ENCODE data around the gene KCNMA1. TPM values are rescaled to one million over a fixed set of nuclear protein-coding genes. Genes with fewer than 3 reads are reported as not detected.

Gene KCNMA1
- total RNA-seq, 1 donor from 2014 or later, result 6.7 TPM

DNA sequence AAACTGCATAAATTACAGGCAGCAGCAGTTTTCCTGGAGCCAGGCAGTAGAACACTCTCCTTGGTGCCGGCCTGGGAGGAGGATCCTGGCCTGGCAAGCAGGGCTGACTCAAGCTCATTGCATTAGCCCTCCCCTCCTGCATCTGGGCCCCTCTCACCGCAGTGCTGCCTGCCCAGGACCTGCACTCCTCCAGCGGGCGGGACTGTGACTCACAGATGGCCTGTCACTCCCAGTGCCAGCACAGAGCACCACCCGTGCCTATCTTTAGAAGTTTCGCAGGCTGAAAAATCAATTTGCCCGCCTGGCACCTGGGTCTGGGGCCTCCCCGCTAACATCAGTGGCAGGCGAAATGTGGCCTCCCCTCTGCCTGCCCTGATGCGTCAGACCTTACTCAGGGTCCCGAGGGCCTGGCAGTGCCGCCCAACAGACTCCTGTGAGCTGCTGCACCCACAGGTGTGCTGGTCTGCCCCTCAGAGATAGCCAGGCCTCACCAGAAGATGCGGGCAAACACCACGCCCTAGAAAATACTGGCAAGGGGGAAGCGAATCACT, 123.8 kb downstream of the KCNMA1 start:
- no peak for DNase-seq (ENCODE audit: extremely low read depth, low read depth, low spot score)

DNA sequence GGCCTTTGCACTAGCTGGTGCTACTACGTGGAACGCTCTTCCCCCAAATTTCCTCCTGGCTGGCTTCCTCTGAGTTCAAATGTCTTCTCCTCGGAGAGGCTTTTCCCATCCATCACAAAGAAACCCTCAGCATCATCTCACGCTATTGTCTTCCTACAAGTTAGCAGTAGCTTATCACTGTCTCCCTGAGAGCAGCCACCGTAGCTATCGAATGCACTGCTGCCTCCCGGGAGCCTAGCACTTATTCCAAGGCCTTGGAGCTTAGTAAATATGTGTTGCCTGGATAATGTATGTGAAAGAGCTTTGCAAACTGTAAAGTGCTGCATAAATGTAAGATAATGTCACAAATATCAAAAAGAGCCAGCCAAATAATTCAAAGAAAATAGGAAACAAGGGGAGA, 124.4 kb downstream of the KCNMA1 start:
- DNase-seq (ENCODE audit: extremely low read depth, low read depth, low spot score), result no peak

DNA sequence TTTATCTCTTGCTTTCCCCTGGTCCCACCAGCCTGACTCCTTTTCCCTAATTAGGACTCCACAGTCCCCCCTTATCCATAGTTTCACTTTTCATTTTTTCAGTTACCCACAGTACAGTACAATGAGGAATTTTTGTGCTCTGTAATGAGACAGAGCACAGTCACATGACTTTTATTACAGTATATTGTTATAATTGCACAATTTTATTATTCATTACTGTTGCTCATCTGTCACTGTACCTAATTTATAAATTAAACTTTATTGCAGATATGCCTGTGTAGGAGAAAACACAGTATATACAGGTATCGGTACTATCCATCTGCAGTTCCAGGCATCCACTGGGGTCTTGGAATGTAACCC, 125.4 kb downstream of the KCNMA1 start:
- DNase-seq (ENCODE audit: extremely low read depth, low read depth, low spot score), result no peak

DNA sequence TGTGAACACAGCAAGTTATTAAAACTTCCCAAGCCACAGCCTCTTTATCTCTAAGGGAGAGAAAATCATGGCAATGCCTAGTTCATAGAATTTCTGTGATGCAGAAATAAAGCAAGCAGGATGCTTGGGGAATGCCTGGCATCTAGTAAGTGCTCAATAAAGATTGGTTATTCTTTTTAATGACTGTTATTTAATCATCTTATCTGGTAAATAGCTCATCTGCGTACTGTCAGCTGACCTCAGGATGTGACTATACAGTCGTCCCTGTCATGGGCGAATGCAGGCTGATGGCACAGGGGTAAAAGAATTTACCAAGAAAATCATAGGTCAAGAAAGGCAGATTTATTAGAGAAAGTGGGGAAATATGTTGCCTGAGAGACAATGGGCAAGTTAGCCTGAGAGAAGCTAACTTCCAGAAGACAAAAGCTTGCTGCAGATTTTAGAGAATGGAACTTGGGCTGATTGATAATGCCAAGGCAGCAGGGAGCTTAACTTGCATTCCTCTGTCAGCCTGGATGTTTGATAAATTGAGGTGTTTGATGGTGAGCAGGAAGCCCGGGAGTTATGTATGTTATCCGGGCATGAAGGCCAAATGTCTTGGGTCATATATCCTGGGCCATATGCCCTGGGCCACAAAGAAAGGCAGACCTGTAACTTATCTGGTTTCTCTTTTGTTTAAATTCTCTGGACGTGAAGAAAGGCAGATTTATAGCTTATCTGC, 126.0 kb downstream of the KCNMA1 start:
- no peak for DNase-seq (ENCODE audit: extremely low read depth, low read depth, low spot score)

DNA sequence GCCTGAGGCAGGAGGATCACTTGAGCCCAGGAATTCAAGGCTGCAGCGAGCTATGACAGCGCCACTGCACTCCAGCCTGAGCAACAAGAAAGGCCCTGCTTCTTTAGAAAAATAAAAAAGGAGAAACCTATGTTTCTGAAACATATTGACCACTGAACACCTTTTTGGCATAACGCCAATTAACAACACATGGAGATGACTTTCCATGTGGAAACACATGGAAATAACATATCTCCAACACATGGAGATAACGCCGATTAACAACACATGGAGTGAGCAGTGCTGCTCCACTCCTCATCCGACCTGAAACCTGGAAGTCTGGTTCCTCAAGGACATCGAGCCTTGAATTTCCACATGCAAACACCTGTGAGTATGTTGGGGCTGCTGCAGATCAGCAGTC, 126.9 kb downstream of the KCNMA1 start:
- DNase-seq (ENCODE audit: extremely low read depth, low read depth, low spot score), result no peak

DNA sequence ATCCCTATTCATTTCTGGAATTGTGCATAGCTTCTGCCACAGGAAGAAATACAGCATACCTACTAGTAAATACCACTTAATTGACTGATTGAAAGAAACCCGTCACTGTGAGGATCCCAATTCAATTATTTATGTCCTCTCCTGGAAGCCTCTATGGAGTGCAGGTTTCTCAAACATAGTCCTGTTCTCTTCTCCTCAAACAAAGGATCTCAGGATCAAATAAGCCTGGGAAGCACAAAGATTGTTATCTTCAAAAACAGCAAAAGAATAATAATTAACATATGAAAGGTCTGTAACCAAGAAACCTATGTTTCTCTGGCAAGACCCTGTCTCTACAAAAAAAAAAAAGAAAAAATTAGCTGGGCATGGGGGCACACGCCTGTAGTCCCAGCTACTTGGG, 127.3 kb downstream of the KCNMA1 start:
- no peak for DNase-seq (ENCODE audit: extremely low read depth, low read depth, low spot score)

DNA sequence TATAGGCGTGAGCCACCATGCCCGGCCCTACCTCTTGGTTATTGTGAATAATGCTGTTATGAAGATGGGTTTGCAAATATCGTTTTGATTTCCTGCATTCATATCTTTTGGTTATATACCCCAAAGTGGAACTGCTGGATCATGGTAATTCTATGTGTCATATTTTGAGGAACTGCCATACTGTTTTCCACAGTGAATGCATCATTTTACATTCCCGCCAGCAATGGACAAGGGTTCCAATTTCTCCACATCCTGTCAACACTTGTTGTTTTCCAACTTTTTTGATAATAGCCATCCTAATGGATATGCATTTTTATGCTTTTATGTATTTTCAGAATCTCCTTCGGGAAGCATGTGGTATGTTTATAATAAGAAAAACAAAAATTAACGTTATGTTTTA, 128.2 kb downstream of the KCNMA1 start:
- no peak for DNase-seq (ENCODE audit: extremely low read depth, low read depth, low spot score)

DNA sequence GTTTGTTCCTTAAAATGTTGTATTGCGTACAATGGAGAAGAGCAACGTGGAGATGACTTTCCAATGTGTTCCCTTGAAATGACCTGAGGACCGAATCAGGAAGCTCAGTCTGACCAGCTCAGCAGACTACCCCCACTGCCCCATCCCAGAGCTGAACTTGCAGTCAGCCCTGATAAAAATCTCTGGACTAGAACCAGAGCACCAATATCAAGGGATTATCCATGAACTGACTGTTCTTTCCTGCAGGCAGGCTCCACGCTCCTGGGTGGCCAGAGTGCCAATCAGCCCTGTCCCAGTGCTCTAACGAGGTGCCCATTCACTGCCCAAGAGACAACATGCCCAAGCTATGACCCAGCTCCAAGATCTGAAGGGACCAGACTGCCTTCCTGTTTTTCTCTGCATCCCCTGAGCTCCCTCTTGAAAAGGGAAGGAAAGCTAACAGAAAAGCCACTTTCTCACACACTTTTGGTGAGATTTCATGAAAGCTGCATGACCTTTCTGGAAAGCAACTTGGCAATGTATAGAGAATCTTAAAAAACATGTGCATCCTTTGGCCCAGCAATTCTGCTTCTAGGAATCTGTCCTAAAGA, 130.2 kb downstream of the KCNMA1 start:
- no peak for DNase-seq (ENCODE audit: extremely low read depth, low read depth, low spot score)

DNA sequence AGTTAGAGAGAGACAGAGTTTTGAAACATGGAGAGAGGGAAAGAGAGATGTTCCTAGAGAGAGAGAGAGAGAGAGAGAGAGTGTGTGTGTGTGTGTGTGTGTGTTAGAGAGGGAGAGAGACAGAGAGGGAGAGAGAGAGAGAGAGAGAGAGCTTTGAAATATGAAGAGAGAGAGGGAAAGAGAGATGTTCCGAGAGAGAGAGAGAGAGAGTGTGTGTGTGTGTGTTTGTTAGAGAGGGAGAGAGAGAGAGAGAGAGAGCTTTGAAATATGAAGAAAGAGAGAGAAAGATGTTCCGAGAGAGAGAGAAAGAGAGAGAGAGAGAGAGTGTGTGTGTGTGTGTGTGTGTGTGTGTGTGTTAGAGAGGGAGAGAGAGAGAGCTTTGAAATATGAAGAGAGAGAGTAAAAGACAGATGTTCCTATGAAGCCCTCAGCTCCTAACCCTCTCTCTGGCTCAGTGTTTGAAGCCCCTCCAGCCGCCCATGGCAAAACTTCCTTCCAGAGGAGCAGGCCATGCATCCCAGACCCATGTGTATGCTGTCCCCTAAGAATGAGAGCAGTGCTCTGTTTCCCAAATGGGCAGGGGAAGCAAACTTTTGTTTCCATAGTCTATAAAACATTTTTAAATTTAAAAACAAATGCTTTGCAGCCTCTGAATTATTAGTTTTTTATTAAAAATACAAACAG, 130.9 kb downstream of the KCNMA1 start:
- DNase-seq (ENCODE audit: extremely low read depth, low read depth, low spot score), result no peak

DNA sequence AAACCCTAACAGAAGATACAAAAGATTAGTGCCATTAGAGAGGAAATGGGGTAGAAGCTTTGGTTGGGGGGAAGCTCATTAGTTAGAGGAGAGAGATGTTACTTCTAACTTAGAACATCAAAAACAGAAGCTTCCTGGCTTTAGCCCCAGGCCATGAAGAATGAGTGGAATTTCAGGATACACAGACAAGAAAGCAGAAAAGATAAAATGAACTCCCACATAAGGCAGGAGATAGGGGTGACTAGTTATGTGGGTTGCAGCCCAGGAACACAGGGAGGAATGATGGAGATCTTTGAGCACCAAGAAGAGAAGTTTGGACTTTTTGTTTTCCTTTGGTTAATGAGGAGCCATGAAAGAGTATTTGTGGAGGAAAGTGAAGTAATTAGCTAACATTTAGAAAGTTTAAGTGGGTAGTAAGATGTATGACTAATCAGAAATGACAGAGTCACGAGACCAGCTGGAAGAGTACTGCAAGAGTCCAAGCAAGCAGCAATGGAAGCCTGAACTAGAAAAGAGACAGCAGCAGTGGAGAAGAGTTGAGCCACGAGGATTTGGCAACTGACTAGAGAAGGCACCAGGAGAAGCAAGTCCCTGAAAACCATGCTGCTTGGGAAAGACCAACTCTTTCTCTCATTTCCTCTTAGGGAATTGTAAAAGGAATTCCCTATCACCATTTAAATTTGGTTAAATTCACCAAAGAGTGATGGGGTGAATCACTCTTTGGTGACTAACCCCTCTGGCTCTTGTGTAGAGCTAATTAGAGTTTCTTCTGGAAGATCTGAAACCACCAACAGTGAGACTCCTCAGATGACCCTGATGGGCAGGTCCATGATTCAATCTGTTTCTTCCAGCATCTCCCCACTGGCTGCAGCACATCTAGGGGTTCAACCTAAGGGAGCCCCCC, 131.9 kb downstream of the KCNMA1 start:
- DNase-seq (ENCODE audit: extremely low read depth, low read depth, low spot score), result no peak

DNA sequence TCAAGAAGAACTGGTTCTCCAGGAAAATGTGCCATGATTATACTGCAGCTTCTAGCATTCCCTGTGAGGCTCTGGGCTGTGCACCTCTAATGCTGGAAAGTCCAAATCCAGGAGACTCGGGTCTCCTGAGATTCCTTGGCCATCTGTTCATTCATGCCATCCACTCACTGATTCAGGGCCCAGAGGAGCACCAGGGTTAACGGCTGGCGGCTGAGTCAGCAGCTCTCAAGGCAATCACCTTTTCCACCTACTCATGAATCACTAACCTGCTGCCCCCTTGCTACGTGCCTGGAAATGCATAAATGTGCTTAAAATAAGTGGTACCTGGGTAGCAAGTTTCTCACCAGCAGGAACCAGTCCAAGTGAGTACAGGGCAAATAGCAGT, 132.7 kb downstream of the KCNMA1 start:
- no peak for DNase-seq (ENCODE audit: extremely low read depth, low read depth, low spot score)

DNA sequence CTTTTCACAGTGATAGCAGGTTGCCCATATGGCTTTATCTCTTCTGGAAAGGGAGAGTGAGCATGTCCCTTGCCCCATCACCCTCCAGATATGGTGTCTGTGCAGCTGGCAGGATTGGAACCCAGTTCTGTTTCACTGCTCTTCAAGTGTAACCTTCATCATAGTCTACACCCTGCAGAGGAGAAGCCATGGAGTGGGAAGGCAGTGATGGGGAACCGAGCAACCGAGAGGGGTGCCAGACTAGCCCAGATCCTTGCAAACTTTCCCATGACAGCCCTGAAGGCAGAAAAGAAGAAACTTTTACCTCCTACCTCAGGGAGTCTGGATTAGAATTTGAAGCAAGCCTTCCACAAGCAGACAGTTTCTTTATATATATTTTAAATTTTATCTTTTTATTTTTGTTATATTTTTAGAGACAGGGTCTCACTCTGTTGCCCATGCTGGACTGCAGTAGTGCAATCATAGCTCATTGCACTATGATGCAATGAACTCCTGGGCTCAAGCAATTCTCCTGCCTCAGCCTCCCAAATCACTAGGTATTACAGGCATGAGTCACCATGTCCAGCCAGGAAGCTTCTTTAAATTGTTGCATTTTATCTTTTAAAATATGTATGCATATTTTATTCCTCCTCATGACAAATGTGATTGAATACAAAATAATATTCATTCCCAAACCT, 133.3 kb downstream of the KCNMA1 start:
- DNase-seq (ENCODE audit: extremely low read depth, low read depth, low spot score), result no peak

DNA sequence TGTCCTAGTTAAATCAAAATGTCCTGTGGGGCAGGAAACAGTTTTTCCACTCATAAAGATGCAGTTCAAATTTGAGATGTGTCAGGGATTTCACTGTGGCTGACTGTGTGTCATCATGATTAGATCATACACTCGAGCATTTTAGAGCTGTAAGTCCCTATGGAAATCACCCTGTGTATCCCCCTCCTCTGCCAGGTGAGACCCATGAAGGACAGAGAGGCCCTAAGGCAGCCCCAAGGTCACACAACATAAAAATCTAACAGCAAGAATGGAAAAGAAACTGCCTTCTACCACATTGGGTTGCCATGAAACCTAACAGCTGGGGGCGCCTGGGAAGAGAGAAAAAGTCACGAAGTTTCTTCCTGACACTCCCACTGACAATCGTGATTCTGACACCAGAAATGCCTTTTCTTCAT, 135.8 kb downstream of the KCNMA1 start:
- DNase-seq (ENCODE audit: extremely low read depth, low read depth, low spot score), result no peak

DNA sequence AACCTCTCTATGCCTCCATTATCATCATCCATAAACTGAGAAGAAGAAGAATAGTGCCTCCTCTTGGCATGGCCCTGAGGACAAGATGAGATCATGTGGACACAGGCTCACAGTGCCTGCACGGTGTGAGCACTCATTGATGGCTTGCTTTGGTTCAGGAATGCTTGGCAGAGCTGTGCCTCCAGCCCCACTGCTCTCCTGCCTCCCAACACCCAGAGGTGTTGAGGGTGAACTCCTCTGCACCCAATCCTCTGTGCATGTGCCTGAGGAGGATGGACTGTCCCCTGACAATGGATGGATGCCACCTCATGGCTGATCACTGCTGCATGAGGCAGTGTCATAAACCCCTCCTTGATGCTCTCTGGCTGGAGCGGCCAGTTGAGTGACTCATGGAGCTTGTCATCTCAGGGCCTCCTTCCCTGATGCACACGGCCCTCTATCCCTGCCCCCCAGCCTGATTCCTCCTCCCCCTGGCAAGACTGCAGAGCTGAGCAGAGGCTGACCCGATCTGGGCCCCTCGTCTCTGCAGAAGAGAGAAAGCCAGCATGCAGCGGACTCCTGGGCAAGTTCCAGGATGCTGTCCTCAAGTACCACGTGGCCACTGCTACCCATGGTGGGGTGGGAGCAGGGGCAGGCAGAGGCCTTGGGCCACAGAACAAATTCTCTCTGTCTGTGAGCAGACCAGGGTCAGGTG, 136.3 kb downstream of the KCNMA1 start:
- DNase-seq (ENCODE audit: extremely low read depth, low read depth, low spot score), result no peak

DNA sequence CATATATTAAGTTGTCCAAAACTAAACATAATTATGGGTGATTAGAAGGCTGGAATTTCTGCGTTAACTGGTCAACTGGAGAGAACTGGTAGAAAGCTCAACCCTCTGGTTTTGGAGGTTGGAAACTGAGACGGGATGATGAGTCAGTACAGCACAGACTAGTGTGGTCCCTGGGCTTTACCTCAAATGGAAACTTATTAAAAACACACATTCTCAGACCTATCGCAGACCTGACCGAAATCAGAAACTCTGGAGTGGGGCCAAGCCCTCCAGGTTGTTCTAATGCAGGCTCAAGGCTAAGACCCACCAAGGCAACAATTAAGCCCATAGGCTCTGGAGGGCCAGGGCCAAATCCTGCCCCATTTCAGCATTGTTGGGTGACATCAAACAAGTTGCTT, 136.9 kb downstream of the KCNMA1 start:
- no peak for DNase-seq (ENCODE audit: extremely low read depth, low read depth, low spot score)

DNA sequence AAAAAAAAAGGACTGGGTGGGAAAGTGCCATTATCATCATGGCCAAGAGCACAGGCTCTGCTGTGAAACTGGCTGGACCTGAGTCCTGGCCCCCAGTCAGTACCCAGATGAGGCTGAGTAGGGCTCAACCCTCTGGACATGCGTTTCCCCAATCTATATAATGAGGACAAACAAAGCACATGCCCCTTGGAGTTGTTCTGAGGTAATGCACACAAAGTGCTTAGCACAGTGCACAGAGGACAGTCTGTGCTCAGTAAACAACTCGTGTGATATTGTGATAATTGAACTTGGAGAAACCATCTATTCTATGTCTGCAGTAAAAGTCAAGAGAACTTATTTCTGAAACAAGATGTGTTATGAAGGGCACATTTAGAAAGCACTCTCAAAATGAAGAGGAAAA, 138.8 kb downstream of the KCNMA1 start:
- no peak for DNase-seq (ENCODE audit: extremely low read depth, low read depth, low spot score)

DNA sequence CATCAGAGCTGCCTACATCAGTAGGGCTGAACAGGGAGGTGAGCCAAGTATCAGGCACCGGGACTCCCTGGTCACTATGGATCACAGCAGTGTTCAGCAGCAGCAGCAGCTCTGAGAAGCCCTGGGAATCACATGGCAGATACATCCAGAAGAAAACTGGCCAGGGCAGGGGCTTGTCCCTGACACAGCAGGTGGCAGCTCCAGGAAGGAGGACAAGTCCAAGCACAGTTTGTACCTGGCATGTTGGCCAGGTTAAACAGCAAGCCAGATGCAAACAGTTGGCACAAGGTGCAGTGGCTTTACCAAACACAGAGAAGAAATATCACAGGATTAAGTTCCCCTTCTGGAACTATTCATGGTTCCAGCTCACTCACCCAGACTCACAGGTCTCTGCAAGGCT, 139.4 kb downstream of the KCNMA1 start:
- DNase-seq (ENCODE audit: extremely low read depth, low read depth, low spot score), result no peak

DNA sequence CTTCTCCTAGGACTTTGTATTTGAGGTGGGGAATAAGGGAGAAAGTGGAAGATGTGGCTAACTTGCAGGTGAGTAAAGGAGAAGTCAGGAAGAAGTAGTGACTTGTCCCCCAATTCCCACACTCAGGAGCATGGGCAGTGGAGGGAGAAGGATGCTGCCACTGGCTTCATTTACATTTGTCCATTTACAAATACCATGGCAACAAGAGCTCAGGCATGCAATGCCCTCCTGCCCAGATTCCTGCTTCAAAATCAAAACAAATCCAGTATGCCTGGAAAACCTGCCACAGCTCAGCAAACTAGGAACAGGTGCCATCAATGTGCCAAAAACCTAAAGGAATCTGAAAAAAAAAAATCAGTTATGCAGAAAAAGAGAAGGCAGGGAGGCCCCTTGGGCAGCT, 139.9 kb downstream of the KCNMA1 start:
- DNase-seq (ENCODE audit: extremely low read depth, low read depth, low spot score), result no peak

DNA sequence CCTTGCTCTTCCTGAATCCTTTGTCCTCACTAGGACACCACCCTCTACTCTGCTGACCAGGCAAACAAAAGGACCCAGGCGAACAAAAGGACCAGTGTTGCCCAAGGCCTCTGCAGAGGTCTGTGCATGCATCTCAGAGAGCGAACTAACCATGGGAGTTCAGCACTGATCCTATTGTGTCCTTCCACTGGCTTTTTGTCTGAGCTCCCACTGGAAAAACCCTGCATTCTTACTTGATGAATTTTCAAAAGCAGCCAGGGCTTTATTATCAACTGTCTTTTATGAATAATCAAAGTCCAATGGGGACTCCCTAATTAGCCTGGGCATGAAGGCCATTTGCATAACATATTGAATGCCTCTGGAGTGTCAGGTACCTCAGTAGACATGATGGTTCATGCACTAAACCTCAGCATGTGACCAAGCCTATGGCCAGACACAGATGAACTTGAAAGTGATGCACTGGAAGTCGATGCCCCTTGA, 140.6 kb downstream of the KCNMA1 start:
- no peak for DNase-seq (ENCODE audit: extremely low read depth, low read depth, low spot score)

Measured in glomerular endothelial cell (primary cell).